ENCODE results near the gene MAP2K2. TPM values are rescaled to one million over a fixed set of nuclear protein-coding genes. Genes with fewer than 3 reads are reported as not detected.

The MAP2K2 gene
- total RNA-seq, 2 experiments from 2014 or later: 201 to 238 TPM

- H3K4me1 Mint-ChIP-seq: peaks cover 48% of the 10 kb centered on the region
- peak overlapping the region; percentile 80 for H3K27ac Mint-ChIP-seq
- no peaks in the 10 kb centered on the region for H3K9me3 Mint-ChIP-seq (ENCODE audit: low read depth)
- no peaks in the 10 kb centered on the region for H3K27me3 Mint-ChIP-seq
- H3K4me3 Mint-ChIP-seq: peak overlapping the region; percentile 85
- ATAC-seq (no peak), DNase-seq (peak; percentile 74)
- peaks cover 10% of the 10 kb centered on the region for H3K36me3 Mint-ChIP-seq
- CTCF ChIA-PET: interaction anchor here (0.8 to 2.4 kb wide), 4 partner anchors 22 to 75 kb away, joined by 3 to 14 read pairs (median 3); no protein-coding TSS in a partner anchor
These were observed 59.2 kb downstream of the MAP2K2 start for GRCh38 chr19:4064496-4065260.

DNA sequence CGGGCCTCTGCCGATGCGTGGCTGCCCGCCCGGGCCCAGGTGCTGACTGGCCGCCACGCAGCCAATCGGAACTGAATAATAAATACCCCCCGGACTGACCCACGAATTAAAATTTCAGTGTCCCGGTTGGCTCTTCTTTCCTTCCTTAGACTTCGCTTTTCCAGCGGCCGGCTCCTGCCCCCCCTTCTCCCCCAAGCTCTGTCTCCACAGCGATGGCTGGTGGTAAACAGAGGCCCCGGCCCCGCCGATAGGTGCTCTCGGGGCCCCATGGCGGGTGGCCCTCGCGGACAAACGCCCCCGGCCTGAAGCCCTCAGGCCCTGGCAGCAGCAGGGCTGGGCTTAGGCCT is 59.8 kb downstream of the MAP2K2 start:
- DNase-seq: no peak
- CTCF ChIA-PET: interaction anchor here (0.8 to 2.4 kb wide), 3 partner anchors 22 to 76 kb away, joined by 3 to 14 read pairs (median 3); partner anchors contain the start of gene PIAS4
- peaks cover 10% of the 10 kb centered on the region for H3K36me3 Mint-ChIP-seq

DNA sequence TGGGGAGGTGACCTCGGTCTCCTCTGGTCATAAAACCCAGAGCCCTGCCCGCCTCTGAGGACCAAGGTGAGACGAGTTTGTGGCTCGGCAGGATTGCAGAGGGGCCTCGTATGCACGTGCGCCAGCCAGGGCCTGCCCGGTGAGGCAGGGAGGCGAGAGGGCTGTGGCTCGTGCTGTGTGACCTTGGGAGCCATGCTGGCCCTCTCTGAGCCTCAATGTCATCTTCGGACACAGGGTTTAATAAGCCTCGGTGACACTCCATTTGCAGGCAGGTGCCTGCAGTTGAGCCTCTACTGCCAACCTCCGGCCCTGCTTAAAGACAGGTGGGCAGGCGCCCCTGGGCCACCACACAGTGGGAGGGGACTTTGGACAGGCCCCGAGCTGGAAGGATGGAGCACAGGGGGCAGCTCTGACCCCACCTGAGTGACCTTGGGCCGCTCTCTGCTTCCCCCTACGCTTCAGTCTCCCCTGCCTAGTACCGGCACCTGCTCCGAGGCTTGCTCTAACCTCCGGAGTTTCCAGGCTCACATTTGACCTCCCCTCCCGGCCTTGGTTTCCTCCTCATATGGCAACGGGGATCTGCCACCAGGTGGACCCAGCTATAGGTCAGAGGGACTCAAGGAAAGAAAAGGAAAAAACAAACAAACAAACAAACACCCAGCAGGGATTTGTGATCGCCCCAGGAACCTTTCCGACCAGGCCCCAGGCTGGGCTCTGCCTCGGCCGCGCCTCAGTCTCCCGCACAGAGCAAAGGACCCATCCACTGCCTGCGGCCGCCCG is 60.4 kb downstream of the MAP2K2 start:
- ATAC-seq (no peak), DNase-seq (no peak)
- CTCF ChIA-PET: interaction anchor here (0.8 to 2.4 kb wide), 4 partner anchors 14 to 76 kb away, joined by 3 to 14 read pairs (median 3); partner anchors contain the start of gene PIAS4
- no peaks in the 10 kb centered on the region for H3K9me3 Mint-ChIP-seq (ENCODE audit: low read depth)
- H3K4me3 Mint-ChIP-seq: peak overlapping the region; percentile 85
- no peaks in the 10 kb centered on the region for H3K27me3 Mint-ChIP-seq
- H3K27ac Mint-ChIP-seq: peak overlapping the region; percentile 80
- peaks cover 10% of the 10 kb centered on the region for H3K36me3 Mint-ChIP-seq
- peaks cover 44% of the 10 kb centered on the region for H3K4me1 Mint-ChIP-seq

More for the DNA sequence above, 59.8 kb downstream of the MAP2K2 start:
- Mint-ChIP-seq H3K4me3 (peak overlapping the region; percentile 85), H3K4me1 (peaks cover 45% of the 10 kb centered on the region), H3K9me3 (ENCODE audit: low read depth) (no peaks in the 10 kb centered on the region), H3K27ac (peak overlapping the region; percentile 80), H3K27me3 (no peaks in the 10 kb centered on the region)
- ATAC-seq: no peak

DNA sequence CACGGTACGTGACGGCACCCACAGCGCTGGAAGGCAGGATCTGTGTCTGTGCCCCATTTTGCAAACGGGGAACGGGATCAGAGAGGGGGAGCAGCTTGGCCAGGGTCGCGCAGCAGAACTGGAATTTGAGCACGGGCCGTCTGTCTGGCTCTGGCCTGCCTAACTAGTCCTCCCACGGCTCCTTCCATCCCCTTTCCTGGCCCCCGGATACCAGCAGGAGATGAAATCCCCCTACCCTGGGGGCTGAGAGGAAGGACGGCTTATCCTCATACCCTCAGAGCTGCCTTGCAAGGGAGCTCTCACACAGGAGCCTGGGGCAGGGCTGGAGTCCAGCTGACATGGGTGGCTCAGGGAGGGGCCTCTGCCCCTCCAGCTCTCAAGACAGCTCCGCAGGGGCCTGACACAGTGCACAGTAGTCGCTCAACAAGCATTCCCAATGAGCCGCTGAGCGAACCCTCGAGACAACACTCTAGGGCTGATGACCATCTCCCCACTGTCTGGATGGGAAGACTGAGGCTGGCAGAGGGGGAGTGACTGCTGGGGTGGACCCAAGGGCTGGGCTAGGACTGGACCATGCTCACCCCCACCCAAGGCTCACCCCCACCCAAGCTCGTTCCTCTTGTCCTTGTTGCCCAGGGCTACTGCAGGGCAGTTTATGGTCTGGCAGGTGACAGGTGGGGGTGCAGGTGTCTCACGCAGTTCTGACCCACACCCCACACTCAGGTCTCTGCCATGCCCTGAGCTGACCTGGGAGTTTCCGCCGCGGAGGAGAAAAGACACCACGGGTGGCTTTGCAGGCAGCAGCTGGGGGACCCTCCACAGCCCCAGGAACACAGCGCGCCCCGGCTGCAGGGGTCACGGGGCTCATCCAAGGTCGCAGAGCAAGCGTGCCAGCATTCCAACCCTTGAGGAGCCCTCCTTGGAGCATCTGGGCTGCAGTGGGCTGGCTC is 61.2 kb downstream of the MAP2K2 start:
- H3K4me3 Mint-ChIP-seq: peak overlapping the region; percentile 85
- DNase-seq: no peak
- CTCF ChIA-PET: interaction anchor here (0.6 to 2.4 kb wide), 4 partner anchors 15 to 77 kb away, joined by 3 to 14 read pairs (median 3); no protein-coding TSS in a partner anchor
- no peak for ATAC-seq
- H3K27me3 Mint-ChIP-seq: no peaks in the 10 kb centered on the region
- H3K36me3 Mint-ChIP-seq: peaks cover 11% of the 10 kb centered on the region
- H3K27ac Mint-ChIP-seq: peak overlapping the region; percentile 80
- H3K4me1 Mint-ChIP-seq: peaks cover 41% of the 10 kb centered on the region
- no peaks in the 10 kb centered on the region for H3K9me3 Mint-ChIP-seq (ENCODE audit: low read depth)

- no peak for ATAC-seq
- H3K36me3 Mint-ChIP-seq: peaks cover 15% of the 10 kb centered on the region
- CTCF ChIA-PET: interaction anchor here (1.2 to 2.4 kb wide), 3 partner anchors 16 to 78 kb away, joined by 3 to 10 read pairs (median 3); no protein-coding TSS in a partner anchor
- H3K4me1 Mint-ChIP-seq: peaks cover 46% of the 10 kb centered on the region
- no peaks in the 10 kb centered on the region for H3K9me3 Mint-ChIP-seq (ENCODE audit: low read depth)
- H3K27ac Mint-ChIP-seq: peak overlapping the region; percentile 36
- no peaks in the 10 kb centered on the region for H3K27me3 Mint-ChIP-seq
- H3K4me3 Mint-ChIP-seq: no peak overlapping the region
- DNase-seq: no peak
These were observed 62.1 kb downstream of the MAP2K2 start for GRCh38 chr19:4061683-4062418.

- Mint-ChIP-seq H3K27me3 (no peaks in the 10 kb centered on the region), H3K27ac (peak overlapping the region; percentile 88), H3K4me1 (peaks cover 46% of the 10 kb centered on the region), H3K36me3 (peaks cover 15% of the 10 kb centered on the region), H3K4me3 (peak overlapping the region; percentile 75), H3K9me3 (ENCODE audit: low read depth) (no peaks in the 10 kb centered on the region)
- ATAC-seq (no peak), DNase-seq (peak; percentile 67)
- CTCF ChIA-PET: interaction anchor here (2.4 kb wide), 1 partner anchor 79 kb away, joined by 10 read pairs; no protein-coding TSS in a partner anchor
These were observed 62.7 kb downstream of the MAP2K2 start for GRCh38 chr19:4061178-4061682.

- DNase-seq (no peak), ATAC-seq (no peak)
- Mint-ChIP-seq H3K27ac (peak overlapping the region; percentile 88), H3K27me3 (no peaks in the 10 kb centered on the region), H3K9me3 (ENCODE audit: low read depth) (no peaks in the 10 kb centered on the region), H3K4me3 (peak overlapping the region; percentile 75), H3K36me3 (peaks cover 20% of the 10 kb centered on the region), H3K4me1 (peaks cover 51% of the 10 kb centered on the region)
- CTCF ChIA-PET: interaction anchor here (0.7 to 2.4 kb wide), 3 partner anchors 58 to 79 kb away, joined by 3 to 10 read pairs (median 3); partner anchors contain the start of gene EEF2
These were observed 63.2 kb downstream of the MAP2K2 start for GRCh38 chr19:4060621-4061177.

- H3K9me3 Mint-ChIP-seq (ENCODE audit: low read depth): no peaks in the 10 kb centered on the region
- H3K4me1 Mint-ChIP-seq: peaks cover 55% of the 10 kb centered on the region
- H3K36me3 Mint-ChIP-seq: peaks cover 24% of the 10 kb centered on the region
- CTCF ChIA-PET: interaction anchor here (0.6 to 2.4 kb wide), 7 partner anchors 29 to 1078 kb away, joined by 3 to 10 read pairs (median 3); partner anchors contain the start of genes EEF2 and PIAS4
- peak overlapping the region; percentile 88 for H3K27ac Mint-ChIP-seq
- ATAC-seq (peak; percentile 77), DNase-seq (peak; percentile 89)
- no peaks in the 10 kb centered on the region for H3K27me3 Mint-ChIP-seq
- H3K4me3 Mint-ChIP-seq: peak overlapping the region; percentile 75
These were observed 63.9 kb downstream of the MAP2K2 start for GRCh38 chr19:4059891-4060620.

- DNase-seq (no peak), ATAC-seq (no peak)
- Mint-ChIP-seq H3K27ac (peak overlapping the region; percentile 76), H3K4me1 (peaks cover 55% of the 10 kb centered on the region), H3K36me3 (peaks cover 28% of the 10 kb centered on the region), H3K9me3 (ENCODE audit: low read depth) (no peaks in the 10 kb centered on the region), H3K4me3 (peak overlapping the region; percentile 75), H3K27me3 (no peaks in the 10 kb centered on the region)
- CTCF ChIA-PET: interaction anchor here (0.6 to 2.4 kb wide), 6 partner anchors 30 to 1077 kb away, joined by 3 to 10 read pairs (median 3); partner anchors contain the start of gene PIAS4
These were observed 64.5 kb downstream of the MAP2K2 start for GRCh38 chr19:4059453-4059871.

GRCh38 chr19:4058693-4059452 is 65.0 kb downstream of the MAP2K2 start:
- Mint-ChIP-seq H3K4me3 (peak overlapping the region; percentile 75), H3K27ac (peak overlapping the region; percentile 76), H3K36me3 (peaks cover 26% of the 10 kb centered on the region), H3K4me1 (peaks cover 56% of the 10 kb centered on the region), H3K27me3 (no peaks in the 10 kb centered on the region), H3K9me3 (ENCODE audit: low read depth) (no peaks in the 10 kb centered on the region)
- CTCF ChIA-PET: interaction anchor here (0.8 to 1.5 kb wide), 4 partner anchors 39 to 81 kb away, joined by 3 to 8 read pairs (median 4); partner anchors contain the start of gene EEF2
- ATAC-seq (no peak), DNase-seq (no peak)
